HEK293 (cell line): ENCODE data around the gene RXFP1.

Experiments used
- CTCF ChIA-PET: fragments of 350-600 bp; formaldehyde crosslinking; extraction: SDS; loops from one replicate; lab custom pipeline; 2021; ENCODE audit warnings: antibody characterized with exemption; lab: Yijun Ruan, JAX
- POLR2A ChIA-PET: fragments of 300-600 bp; formaldehyde crosslinking; extraction: SDS; loops from one replicate; lab custom pipeline; 2020; ENCODE audit warnings: antibody characterized with exemption, inconsistent platforms; lab: Yijun Ruan, JAX
- H3K27ac ChIP-seq: fragments of 200-500 bp; sonication (Bioruptor generic); 2 replicates; pipeline ENCODE4 v1.5.1; 2014; ENCODE audit warnings: low read depth, low read length, control low read depth, inconsistent platforms; ENCODE audit errors: extremely low read depth
- H3K36me3 ChIP-seq, 2 experiments: fragments of 200-500 bp in 1 of 2; sonication (Bioruptor generic) in 1 of 2; 1 replicate in 1 of 2; 2 replicates in 1 of 2; pipeline ENCODE4 v1.5.1; 2014 to 2017; ENCODE audit warnings: inconsistent platforms in 2 of 2, low read length in 2 of 2; ENCODE audit not compliant: control insufficient read depth in 2 of 2, insufficient read depth in 1 of 2
- H3K4me1 ChIP-seq: fragments of 200-500 bp; sonication (Bioruptor generic); 2 replicates; pipeline ENCODE4 v1.5.1; 2014; ENCODE audit warnings: mild to moderate bottlenecking, low read length, inconsistent platforms; ENCODE audit not compliant: control insufficient read depth, insufficient read depth
- H3K4me3 ChIP-seq: 2 replicates; pipeline ENCODE4 v1.5.1; 2011; ENCODE audit warnings: low read depth, mild to moderate bottlenecking, control low read depth, low read length, moderate library complexity
- H3K9me3 ChIP-seq: fragments of 200-500 bp; sonication (Bioruptor generic); 2 replicates; pipeline ENCODE4 v1.5.1; 2014; ENCODE audit warnings: low read depth, low read length, inconsistent platforms; ENCODE audit not compliant: control insufficient read depth, insufficient read depth
- KLF16 ChIP-seq: fragments of 450-650 bp; formaldehyde crosslinking; IDR thresholded peaks from 2 replicates; pipeline ENCODE4 v1.5.1; 2017; ENCODE audit warnings: missing biosample characterization, missing genetic modification characterization
- PRDM2 ChIP-seq: fragments of 450-650 bp; formaldehyde crosslinking; IDR thresholded peaks from 2 replicates; pipeline ENCODE4 v1.5.1; 2016; ENCODE audit warnings: missing biosample characterization, missing genetic modification characterization, borderline replicate concordance
- ZBTB44 ChIP-seq: fragments of 450-650 bp; IDR thresholded peaks from 2 replicates; pipeline ENCODE4 v1.5.1; 2018; ENCODE audit warnings: missing biosample characterization, mild to moderate bottlenecking, missing genetic modification characterization
- ZBTB48 ChIP-seq: fragments of 450-650 bp; formaldehyde crosslinking; IDR thresholded peaks from 2 replicates; pipeline ENCODE4 v1.5.1; 2016; ENCODE audit warnings: missing biosample characterization, missing genetic modification characterization
- ZBTB7A ChIP-seq: fragments of 450-650 bp; formaldehyde crosslinking; IDR thresholded peaks from 2 replicates; pipeline ENCODE4 v1.5.1; 2016; ENCODE audit warnings: low read depth, missing biosample characterization, missing genetic modification characterization
- ZFP69B ChIP-seq: fragments of 450-650 bp; formaldehyde crosslinking; IDR thresholded peaks from 2 replicates; pipeline ENCODE4 v1.5.1; 2016; ENCODE audit warnings: missing biosample characterization, missing genetic modification characterization
- ZNF112 ChIP-seq: fragments of 450-650 bp; formaldehyde crosslinking; IDR thresholded peaks from 2 replicates; pipeline ENCODE4 v1.5.0; 2017; ENCODE audit warnings: missing biosample characterization, missing genetic modification characterization
- ZNF132 ChIP-seq: fragments of 450-650 bp; formaldehyde crosslinking; IDR thresholded peaks from 2 replicates; pipeline ENCODE4 v1.5.1; 2017; ENCODE audit warnings: missing biosample characterization, missing genetic modification characterization, borderline replicate concordance
- ZNF157 ChIP-seq: fragments of 450-650 bp; formaldehyde crosslinking; IDR thresholded peaks from 2 replicates; pipeline ENCODE4 v1.5.1; 2016; ENCODE audit warnings: missing biosample characterization, missing genetic modification characterization
- ZNF169 ChIP-seq: fragments of 450-650 bp; formaldehyde crosslinking; IDR thresholded peaks from 2 replicates; pipeline ENCODE4 v1.5.1; 2016; ENCODE audit warnings: missing biosample characterization, missing genetic modification characterization
- ZNF341 ChIP-seq: fragments of 450-650 bp; formaldehyde crosslinking; IDR thresholded peaks from 2 replicates; pipeline ENCODE4; 2016; ENCODE audit warnings: low read depth, missing biosample characterization, missing genetic modification characterization
- ZNF362 ChIP-seq: fragments of 450-650 bp; formaldehyde crosslinking; IDR thresholded peaks from 2 replicates; pipeline ENCODE4 v1.5.1; 2016; ENCODE audit warnings: missing biosample characterization, missing genetic modification characterization
- ZNF423 ChIP-seq: fragments of 450-650 bp; formaldehyde crosslinking; IDR thresholded peaks from 2 replicates; pipeline ENCODE4 v1.5.1; 2016; ENCODE audit warnings: missing biosample characterization, missing genetic modification characterization
- ZNF426 ChIP-seq: fragments of 450-650 bp; formaldehyde crosslinking; IDR thresholded peaks from 2 replicates; pipeline ENCODE4 v1.5.1; 2017; ENCODE audit warnings: missing biosample characterization, missing genetic modification characterization, mild to moderate bottlenecking, inconsistent platforms, moderate library complexity
- ZNF513 ChIP-seq: fragments of 450-650 bp; IDR thresholded peaks from 2 replicates; pipeline ENCODE4 v1.5.1; 2018; ENCODE audit warnings: missing biosample characterization, missing genetic modification characterization
- ZNF660 ChIP-seq: fragments of 450-650 bp; IDR thresholded peaks from 2 replicates; pipeline ENCODE4 v1.5.1; 2018; ENCODE audit warnings: missing biosample characterization, mild to moderate bottlenecking, missing genetic modification characterization
- ZNF701 ChIP-seq: fragments of 450-650 bp; formaldehyde crosslinking; IDR thresholded peaks from 2 replicates; pipeline ENCODE4 v1.5.1; 2016; ENCODE audit warnings: missing biosample characterization, missing genetic modification characterization
- ZXDB ChIP-seq: fragments of 450-650 bp; formaldehyde crosslinking; IDR thresholded peaks from 2 replicates; pipeline ENCODE4 v1.5.1; 2016; ENCODE audit warnings: missing biosample characterization, missing genetic modification characterization
- TF ChIP-seq, protein P1 (sequence below): fragments of 450-650 bp; formaldehyde crosslinking; IDR thresholded peaks from 2 replicates; pipeline ENCODE4 v1.5.1; 2016; ENCODE audit warnings: missing biosample characterization, missing genetic modification characterization
- TF ChIP-seq, protein P2 (sequence below): fragments of 450-650 bp; formaldehyde crosslinking; optimal IDR thresholded peaks from 2 replicates; pipeline ENCODE3; 2016; ENCODE audit warnings: missing biosample characterization, mild to moderate bottlenecking, missing genetic modification characterization

Gene RXFP1

DNA sequence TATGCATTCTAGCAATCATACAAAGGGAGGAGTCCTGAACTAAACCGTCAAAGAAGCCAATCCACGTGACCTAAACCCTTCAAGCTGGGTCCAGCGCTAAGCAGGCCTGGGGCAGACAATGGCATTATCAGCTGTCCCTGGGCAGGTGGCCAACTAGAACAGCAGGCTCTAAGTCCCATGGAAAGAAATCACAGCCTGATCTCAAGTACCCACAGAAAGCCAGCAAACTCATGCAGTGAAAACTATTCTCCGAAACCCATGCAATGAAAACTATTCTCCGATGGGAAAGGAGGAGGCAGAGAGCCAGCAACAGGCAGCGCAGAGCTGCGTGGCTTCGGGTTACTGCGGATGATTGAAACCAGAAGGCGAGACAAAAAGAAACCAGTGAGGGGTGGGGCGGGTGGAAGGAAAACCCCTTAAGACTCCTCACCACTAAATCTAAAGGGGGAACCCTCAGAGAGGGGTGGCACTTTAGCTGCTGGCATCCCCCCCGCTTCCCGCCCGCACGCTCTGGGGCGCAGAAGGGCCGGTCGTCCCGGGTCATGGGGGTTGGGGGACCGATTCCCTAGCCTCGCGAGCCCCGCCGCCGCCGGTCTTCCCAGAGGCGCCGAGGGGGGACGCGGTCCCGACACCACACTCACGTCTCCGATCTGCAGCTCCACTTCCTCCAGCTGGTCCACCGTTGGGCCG is 149.4 kb downstream of the RXFP1 start:
- ChIA-PET POLR2A (interaction anchor here (1.2 to 1.3 kb wide), 3 partner anchors 10 to 98 kb away, joined by 3 to 4 read pairs (median 3); no protein-coding TSS in a partner anchor), CTCF (no interaction called here)
- Histone ChIP-seq H3K27ac (peak overlapping the region; percentile 75), H3K9me3 (no peaks in the 10 kb centered on the region), H3K4me3 (peak overlapping the region; percentile 88), H3K36me3 (peaks cover 0 to 4% of the 10 kb centered on the region in 2 experiments; a peak in 1 of 3 replicates), H3K4me1 (0 out of 2 replicates have a peak, but pooled peaks cover 4% of the 10 kb centered on the region)
- TF ChIP-seq, protein P1, sequence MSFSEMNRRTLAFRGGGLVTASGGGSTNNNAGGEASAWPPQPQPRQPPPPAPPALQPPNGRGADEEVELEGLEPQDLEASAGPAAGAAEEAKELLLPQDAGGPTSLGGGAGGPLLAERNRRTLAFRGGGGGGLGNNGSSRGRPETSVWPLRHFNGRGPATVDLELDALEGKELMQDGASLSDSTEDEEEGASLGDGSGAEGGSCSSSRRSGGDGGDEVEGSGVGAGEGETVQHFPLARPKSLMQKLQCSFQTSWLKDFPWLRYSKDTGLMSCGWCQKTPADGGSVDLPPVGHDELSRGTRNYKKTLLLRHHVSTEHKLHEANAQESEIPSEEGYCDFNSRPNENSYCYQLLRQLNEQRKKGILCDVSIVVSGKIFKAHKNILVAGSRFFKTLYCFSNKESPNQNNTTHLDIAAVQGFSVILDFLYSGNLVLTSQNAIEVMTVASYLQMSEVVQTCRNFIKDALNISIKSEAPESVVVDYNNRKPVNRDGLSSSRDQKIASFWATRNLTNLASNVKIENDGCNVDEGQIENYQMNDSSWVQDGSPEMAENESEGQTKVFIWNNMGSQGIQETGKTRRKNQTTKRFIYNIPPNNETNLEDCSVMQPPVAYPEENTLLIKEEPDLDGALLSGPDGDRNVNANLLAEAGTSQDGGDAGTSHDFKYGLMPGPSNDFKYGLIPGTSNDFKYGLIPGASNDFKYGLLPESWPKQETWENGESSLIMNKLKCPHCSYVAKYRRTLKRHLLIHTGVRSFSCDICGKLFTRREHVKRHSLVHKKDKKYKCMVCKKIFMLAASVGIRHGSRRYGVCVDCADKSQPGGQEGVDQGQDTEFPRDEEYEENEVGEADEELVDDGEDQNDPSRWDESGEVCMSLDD (tag by site-specific recombination), result 0 out of 2 replicates have a peak, but pooled peaks have one; percentile 31
- peak; percentile 22; the same call in 1 of the 2 replicates for TF ChIP-seq ZNF513
- TF ChIP-seq ZNF157, result no peak
- TF ChIP-seq ZBTB48 (tag by site-specific recombination), result peak; percentile 94
- TF ChIP-seq ZNF426 (tag by site-specific recombination), result no peak
- TF ChIP-seq ZNF660 (tag by site-specific recombination), result peak; percentile 56; the same call in 1 of the 2 replicates
- TF ChIP-seq, protein P2, sequence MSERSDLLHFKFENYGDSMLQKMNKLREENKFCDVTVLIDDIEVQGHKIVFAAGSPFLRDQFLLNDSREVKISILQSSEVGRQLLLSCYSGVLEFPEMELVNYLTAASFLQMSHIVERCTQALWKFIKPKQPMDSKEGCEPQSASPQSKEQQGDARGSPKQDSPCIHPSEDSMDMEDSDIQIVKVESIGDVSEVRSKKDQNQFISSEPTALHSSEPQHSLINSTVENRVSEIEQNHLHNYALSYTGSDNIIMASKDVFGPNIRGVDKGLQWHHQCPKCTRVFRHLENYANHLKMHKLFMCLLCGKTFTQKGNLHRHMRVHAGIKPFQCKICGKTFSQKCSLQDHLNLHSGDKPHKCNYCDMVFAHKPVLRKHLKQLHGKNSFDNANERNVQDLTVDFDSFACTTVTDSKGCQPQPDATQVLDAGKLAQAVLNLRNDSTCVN (tag by site-specific recombination), result peak; percentile 40
- TF ChIP-seq ZNF132, result no peak
- TF ChIP-seq ZNF169 (tag by site-specific recombination), result no peak
- TF ChIP-seq ZNF362 (tag by site-specific recombination), result no peak
- TF ChIP-seq KLF16 (tag by site-specific recombination), result no peak
- TF ChIP-seq ZNF701 (tag by site-specific recombination), result no peak
- TF ChIP-seq ZFP69B, result 0 out of 2 replicates have a peak, but pooled peaks have one; percentile 22
- TF ChIP-seq ZNF341, result 0 out of 2 replicates have a peak, but pooled peaks have one; percentile 47
- peak; percentile 36 for TF ChIP-seq ZXDB
- TF ChIP-seq ZBTB44 (tag by site-specific recombination), result 0 out of 2 replicates have a peak, but pooled peaks have one; percentile 31
- no peak for TF ChIP-seq ZNF423 (tag by site-specific recombination)
- TF ChIP-seq PRDM2 (tag by site-specific recombination), result no peak
- no peak for TF ChIP-seq ZBTB7A (tag by site-specific recombination)
- no peak for TF ChIP-seq ZNF112 (tag by site-specific recombination)
